H7 (cell line): Measurements from ENCODE around the gene SVEP1. TPM values are rescaled to one million over a fixed set of nuclear protein-coding genes. Genes with fewer than 3 reads are reported as not detected.

Source experiments
- DNase-seq: peaks from one replicate; pipeline ENCODE4 v3.0.0; 2012
- H3K27me3 ChIP-seq: 2 replicates; pipeline ENCODE4 v1.6.0; 2011; ENCODE audit warnings: mild to moderate bottlenecking, low read length; ENCODE audit not compliant: control insufficient read depth, insufficient read depth
- H3K36me3 ChIP-seq: replicated peaks from 2 replicates; pipeline ENCODE4 v1.5.1; 2011; ENCODE audit warnings: low read length; ENCODE audit not compliant: control insufficient read depth, insufficient read depth
- H3K4me3 ChIP-seq: 2 replicates; pipeline ENCODE4 v1.5.1; 2011; ENCODE audit warnings: low read depth, mild to moderate bottlenecking, control low read depth, low read length, moderate library complexity; ENCODE audit not compliant: insufficient read depth
- total RNA-seq: library from RNA; depleted of rRNA; stranded (reverse); fragments of >200 nt; shearing (Covaris generic); gene quantifications from 2 replicates; pipeline ENCODE4 v1.2.3, GENCODE V29; 2014

SVEP1 gene
- total RNA-seq, 1 experiment from 2014 or later, result 0.24 TPM

- H3K4me3 ChIP-seq, result no peak overlapping the region
These were observed 115.2 kb downstream of the SVEP1 start for GRCh38 chr9:110464321-110464720.

GRCh38 chr9:110463499-110463898, 116.0 kb downstream of the SVEP1 start:
- no peaks in the 10 kb centered on the region for H3K27me3 ChIP-seq
- no peak overlapping the region for H3K4me3 ChIP-seq
- H3K36me3 ChIP-seq, result no peaks in the 10 kb centered on the region
- no peak for DNase-seq

More at GRCh38 chr9:110464321-110464720, 115.2 kb downstream of the SVEP1 start:
- peak; percentile 5 for DNase-seq
- Histone ChIP-seq H3K36me3 (no peaks in the 10 kb centered on the region), H3K27me3 (no peaks in the 10 kb centered on the region)

GRCh38 chr9:110457245-110457644, 122.3 kb downstream of the SVEP1 start:
- Histone ChIP-seq H3K27me3 (no peaks in the 10 kb centered on the region), H3K4me3 (no peak overlapping the region), H3K36me3 (no peaks in the 10 kb centered on the region)
- DNase-seq, result no peak

GRCh38 chr9:110456681-110457080, 122.9 kb downstream of the SVEP1 start:
- H3K36me3 ChIP-seq, result no peaks in the 10 kb centered on the region
- no peaks in the 10 kb centered on the region for H3K27me3 ChIP-seq
- H3K4me3 ChIP-seq, result no peak overlapping the region
- DNase-seq, result no peak

- DNase-seq, result no peak
- Histone ChIP-seq H3K36me3 (no peaks in the 10 kb centered on the region), H3K4me3 (no peak overlapping the region), H3K27me3 (no peaks in the 10 kb centered on the region)
These were observed 123.7 kb downstream of the SVEP1 start for GRCh38 chr9:110455860-110456259.

GRCh38 chr9:110452227-110452801, 127.2 kb downstream of the SVEP1 start:
- no peaks in the 10 kb centered on the region for H3K27me3 ChIP-seq
- no peak for DNase-seq
- H3K36me3 ChIP-seq, result no peaks in the 10 kb centered on the region
- H3K4me3 ChIP-seq, result no peak overlapping the region

- no peak overlapping the region for H3K4me3 ChIP-seq
- no peaks in the 10 kb centered on the region for H3K27me3 ChIP-seq
- no peaks in the 10 kb centered on the region for H3K36me3 ChIP-seq
- no peak for DNase-seq
These were observed 127.8 kb downstream of the SVEP1 start for GRCh38 chr9:110451726-110452125.

- H3K4me3 ChIP-seq, result no peak overlapping the region
- H3K27me3 ChIP-seq, result no peaks in the 10 kb centered on the region
- no peak for DNase-seq
- H3K36me3 ChIP-seq, result no peaks in the 10 kb centered on the region
These were observed 132.1 kb downstream of the SVEP1 start for GRCh38 chr9:110447476-110447875.

- H3K36me3 ChIP-seq, result no peaks in the 10 kb centered on the region
These were observed 133.4 kb downstream of the SVEP1 start for GRCh38 chr9:110446171-110446570.

GRCh38 chr9:110444911-110445310, 134.6 kb downstream of the SVEP1 start:
- DNase-seq, result no peak
- no peaks in the 10 kb centered on the region for H3K27me3 ChIP-seq
- H3K4me3 ChIP-seq, result no peak overlapping the region
- H3K36me3 ChIP-seq, result no peaks in the 10 kb centered on the region

More at GRCh38 chr9:110446171-110446570, 133.4 kb downstream of the SVEP1 start:
- no peak for DNase-seq
- Histone ChIP-seq H3K4me3 (no peak overlapping the region), H3K27me3 (no peaks in the 10 kb centered on the region)

GRCh38 chr9:110443866-110444220, 135.7 kb downstream of the SVEP1 start:
- Histone ChIP-seq H3K27me3 (no peaks in the 10 kb centered on the region), H3K36me3 (no peaks in the 10 kb centered on the region), H3K4me3 (no peak overlapping the region)
- no peak for DNase-seq

GRCh38 chr9:110443146-110443865, 136.2 kb downstream of the SVEP1 start:
- Histone ChIP-seq H3K27me3 (no peaks in the 10 kb centered on the region), H3K36me3 (no peaks in the 10 kb centered on the region), H3K4me3 (no peak overlapping the region)
- no peak for DNase-seq

- Histone ChIP-seq H3K4me3 (no peak overlapping the region), H3K27me3 (no peaks in the 10 kb centered on the region), H3K36me3 (no peaks in the 10 kb centered on the region)
- no peak for DNase-seq
These were observed 138.7 kb downstream of the SVEP1 start for GRCh38 chr9:110440796-110441195.

GRCh38 chr9:110440172-110440571, 139.4 kb downstream of the SVEP1 start:
- Histone ChIP-seq H3K4me3 (no peak overlapping the region), H3K27me3 (no peaks in the 10 kb centered on the region), H3K36me3 (no peaks in the 10 kb centered on the region)
- DNase-seq, result no peak

- DNase-seq, result no peak
- H3K4me3 ChIP-seq, result no peak overlapping the region
- no peaks in the 10 kb centered on the region for H3K36me3 ChIP-seq
- H3K27me3 ChIP-seq, result no peaks in the 10 kb centered on the region
These were observed 147.3 kb downstream of the SVEP1 start for GRCh38 chr9:110432253-110432652.
